HG03039 (cell line): ENCODE data around the gene SPRY4.
"Not testable (repeated sequence)": the region's sequence is repeated elsewhere in the genome, so short reads cannot be mapped to it uniquely, and the experiment has no call there.

Experiments
- ATAC-seq: cut with Tn5 transposase; IDR thresholded peaks from one replicate; pipeline ENCODE4 v1.9.1; 2021; ENCODE audit warnings: mild to moderate bottlenecking, moderate library complexity; ENCODE audit not compliant: unreplicated experiment

The SPRY4 gene

GRCh38 chr5:142295960-142296860, 28.6 kb downstream of the SPRY4 start:
- ATAC-seq: no peak

- no peak for ATAC-seq
Observed at GRCh38 chr5:142295084-142295758, 29.6 kb downstream of the SPRY4 start.

DNA sequence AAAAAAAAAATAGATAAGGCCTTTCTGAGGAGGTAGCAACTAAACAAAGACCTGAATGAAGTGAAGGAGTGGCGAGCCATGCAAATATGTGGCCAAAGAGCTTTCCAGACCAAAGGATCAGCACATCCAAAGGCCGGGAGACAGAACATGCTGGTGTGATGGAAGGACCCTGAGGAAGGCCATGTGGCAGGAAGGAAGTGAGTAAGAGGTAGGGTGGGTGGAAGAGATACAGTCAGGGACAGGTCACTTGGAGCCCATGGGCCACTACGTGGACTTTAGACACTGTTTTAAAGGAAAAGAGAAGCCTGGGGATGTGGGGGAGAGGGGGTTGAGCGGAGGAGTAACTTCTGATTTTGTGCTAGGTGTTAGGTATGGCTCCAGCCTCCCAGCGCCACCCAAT, 31.3 kb downstream of the SPRY4 start:
- ATAC-seq: no peak

DNA sequence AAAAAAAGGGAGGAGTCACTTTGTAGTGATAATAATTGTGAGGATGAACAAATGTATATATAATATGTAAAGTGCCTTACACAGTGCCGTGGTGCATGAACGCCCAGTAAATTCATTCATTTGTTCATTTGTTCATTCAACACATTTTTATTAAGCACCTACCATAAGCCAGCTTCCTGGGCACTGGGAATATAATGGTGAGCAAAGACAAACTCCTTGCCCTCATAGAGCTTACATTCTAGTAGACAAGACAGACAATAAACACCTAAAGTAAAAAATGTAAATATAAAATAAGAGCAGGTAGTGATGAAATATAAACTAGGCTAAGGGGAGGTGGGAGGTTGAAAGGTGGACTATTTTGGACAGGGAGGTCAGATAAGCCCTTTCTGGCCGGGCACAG, 32.0 kb downstream of the SPRY4 start:
- ATAC-seq: no peak

DNA sequence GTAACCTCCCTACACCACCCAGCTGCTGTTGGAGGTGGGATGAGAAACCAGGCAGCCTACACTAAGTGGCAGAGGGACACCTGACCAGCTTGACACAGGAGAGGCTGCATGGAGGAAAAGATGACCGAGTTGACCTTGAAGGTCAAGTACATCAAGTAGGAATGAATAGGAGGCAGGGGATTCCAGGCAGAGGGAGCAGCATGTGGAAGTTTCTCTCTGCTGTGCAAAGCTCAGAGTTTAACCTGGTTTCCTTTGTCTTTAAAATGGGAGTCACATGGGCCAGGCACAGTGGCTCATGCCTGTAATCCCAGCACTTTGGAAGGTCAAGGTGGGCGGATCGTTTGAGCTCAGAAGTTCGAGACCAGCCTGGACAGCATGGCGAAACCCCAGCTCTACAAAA, 32.6 kb downstream of the SPRY4 start:
- no peak for ATAC-seq

DNA sequence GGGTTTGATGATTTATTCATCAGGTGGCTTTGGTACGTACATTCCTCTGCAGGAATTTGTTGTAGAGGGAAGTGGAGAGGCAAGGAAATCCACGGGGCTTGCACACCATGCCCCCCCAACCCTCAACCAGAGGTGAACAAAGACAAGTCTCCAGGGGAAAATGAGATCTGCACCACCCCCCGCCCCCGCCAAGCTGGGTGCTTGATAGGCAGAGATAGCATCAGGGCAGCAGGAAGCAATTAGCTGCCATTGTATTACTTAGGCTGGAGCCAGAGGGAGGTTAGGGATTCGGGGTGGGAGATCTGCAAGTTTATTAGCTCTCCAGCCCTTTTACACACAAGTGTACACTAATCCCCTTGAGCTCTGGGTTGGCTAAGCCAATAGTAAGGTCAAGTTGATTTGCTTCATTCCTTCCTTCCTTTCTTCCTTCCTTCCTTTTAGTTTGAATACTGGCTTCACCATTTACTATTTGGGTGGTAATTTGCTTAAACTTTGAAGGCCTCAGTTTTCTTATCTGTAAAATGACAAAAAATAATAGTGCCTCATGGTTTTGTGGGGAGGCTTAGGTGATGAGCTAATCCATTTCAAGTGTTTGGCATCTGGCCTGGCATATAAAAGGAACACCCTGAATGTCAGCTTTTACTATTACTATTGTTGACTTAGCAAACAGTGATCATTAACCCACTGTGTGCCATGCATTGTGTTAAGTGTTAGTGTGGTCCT, 34.1 kb downstream of the SPRY4 start:
- ATAC-seq: no peak

- ATAC-seq: no peak
Observed at GRCh38 chr5:142289708-142290576, 34.9 kb downstream of the SPRY4 start.

DNA sequence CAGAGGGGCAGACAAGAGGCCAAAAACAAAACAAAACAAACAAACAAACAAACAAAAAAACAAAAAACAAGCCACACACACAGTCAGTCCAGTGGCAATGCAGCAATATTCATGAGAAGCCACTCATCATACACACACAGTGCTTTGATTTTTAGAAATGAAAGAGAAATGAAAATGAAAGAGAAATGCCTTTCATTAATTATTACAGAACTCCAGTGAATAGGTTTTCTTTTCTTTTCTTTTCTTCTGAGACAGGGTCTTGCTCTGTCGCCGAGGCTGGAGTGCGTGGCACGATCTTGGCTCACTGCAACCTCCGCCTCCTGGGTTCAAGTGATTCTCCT, 36.9 kb downstream of the SPRY4 start:
- no peak for ATAC-seq

DNA sequence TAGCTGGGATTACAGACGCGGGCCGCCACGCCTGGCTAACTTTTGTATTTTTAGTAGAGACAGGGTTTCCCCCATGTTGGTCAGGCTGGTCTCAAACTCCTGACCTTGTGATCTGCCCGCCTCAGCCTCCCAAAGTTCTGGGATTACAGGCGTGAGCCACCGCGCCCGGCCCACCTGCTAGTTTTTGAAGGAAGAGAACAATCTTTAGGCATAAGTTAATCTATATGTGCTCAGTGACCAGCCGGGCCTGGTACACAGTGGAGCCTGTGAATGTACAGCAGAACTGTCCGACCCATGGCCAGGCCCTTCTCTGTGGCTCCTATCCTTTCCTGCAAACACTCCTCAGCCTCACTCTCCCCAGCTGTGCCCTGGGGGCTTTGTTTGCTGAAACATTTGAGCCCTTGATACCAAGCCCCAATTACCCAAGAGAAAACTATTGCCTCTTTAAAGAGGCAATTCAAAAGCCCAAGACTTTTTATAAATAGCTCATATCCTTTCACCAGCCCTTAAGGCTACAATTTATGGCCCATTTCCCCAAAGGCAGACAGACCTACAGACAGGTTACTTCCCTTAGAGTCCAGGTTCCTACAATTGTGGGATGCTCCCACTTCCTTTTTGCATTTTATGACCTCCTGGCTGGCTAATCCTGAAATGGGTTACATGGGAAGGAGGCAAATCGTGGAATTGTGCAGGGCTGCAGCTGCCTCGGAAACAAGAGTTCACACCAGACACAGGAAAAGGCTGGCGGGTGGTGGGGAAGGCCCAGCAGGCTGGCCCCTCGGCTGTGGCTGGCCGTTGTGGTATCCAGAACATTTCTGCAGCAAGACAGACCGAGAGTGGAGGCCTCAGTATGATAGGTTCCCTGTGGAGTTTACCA, 37.5 kb downstream of the SPRY4 start:
- ATAC-seq: no peak

DNA sequence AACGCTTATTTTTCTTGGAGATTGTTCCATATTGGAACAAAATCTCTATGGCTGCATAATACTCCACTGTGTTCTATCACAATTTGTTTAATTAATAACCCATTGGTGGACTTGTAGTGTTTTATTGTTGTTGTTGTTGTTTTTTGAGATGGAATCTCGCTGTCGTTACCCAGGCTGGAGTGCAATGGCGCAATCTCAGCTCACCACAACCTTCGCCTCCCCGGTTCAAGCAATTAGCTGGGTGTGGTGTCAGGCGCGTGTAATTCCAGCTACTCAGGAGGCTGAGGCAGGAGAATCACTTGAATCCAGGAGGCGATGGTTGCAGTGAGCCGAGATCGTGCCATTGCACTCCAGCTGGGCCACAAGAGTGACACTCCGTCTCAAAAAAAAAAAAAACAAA, 38.7 kb downstream of the SPRY4 start:
- no peak for ATAC-seq

GRCh38 chr5:142283304-142283703, 41.5 kb downstream of the SPRY4 start:
- no peak for ATAC-seq

DNA sequence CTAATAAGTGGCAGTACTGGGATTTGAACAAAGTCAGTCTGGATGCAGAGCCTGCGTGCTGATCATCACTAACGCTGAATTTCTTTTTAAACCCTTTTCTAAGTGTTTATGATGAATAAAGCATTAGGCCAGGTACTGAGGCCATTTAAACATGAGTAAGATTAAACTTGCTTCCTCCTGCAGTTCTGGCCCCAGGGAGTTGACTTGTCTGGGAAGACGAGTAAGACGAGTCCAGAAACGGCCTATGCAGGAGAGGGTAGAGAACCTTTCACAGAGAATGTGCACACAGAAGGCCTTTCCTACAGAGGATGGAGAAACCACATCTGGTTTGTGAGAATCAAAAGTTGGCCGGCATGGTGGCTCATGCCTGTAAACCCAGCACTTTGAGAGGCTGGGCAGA, 42.9 kb downstream of the SPRY4 start:
- ATAC-seq: no peak

GRCh38 chr5:142281008-142281367, 43.8 kb downstream of the SPRY4 start:
- ATAC-seq: no peak

DNA sequence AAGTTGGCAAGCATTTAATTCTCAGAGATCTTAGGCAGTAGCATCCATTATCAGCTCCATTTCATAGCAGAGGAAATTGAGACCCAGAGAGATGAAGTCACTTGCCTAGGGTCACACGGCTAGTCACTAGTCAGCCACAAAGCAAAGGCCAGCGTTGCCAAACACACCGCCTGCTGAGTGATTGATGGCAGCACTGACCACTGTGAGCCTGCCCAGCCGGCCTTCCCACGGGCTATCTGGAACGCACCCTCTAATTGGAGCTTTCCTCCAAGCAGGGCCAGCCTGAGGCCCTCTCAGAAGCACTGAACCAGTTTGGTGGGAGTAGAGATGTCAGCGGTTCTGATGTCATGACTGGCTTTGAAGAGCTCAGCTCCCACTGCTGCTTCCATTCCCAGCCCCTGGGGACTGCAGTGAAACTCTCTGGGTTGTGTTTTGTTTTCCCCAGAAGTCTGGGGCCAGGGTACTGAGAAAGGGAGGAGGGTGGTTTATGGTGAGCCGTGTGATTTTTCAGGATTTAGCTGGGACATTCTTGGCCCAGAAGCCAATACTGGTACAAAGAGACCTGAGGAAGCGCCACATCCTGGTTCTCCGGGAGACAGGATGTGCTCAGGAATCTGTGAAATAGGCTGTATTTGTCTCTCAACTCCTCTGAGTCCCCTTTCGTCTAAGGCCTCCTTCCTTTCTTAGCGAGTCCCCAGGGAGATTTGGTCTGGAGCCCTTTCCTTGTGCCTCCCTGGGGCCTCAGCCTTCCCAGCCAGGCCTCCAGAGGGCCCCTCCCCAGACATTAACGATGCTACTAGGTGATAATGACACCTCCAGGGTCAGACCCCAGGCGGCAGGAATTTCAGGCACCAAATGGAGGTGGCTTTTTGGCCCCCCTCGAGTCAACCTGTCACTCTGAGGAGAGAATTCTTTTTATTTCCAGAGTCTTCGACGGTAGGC, 44.5 kb downstream of the SPRY4 start:
- ATAC-seq: no peak

DNA sequence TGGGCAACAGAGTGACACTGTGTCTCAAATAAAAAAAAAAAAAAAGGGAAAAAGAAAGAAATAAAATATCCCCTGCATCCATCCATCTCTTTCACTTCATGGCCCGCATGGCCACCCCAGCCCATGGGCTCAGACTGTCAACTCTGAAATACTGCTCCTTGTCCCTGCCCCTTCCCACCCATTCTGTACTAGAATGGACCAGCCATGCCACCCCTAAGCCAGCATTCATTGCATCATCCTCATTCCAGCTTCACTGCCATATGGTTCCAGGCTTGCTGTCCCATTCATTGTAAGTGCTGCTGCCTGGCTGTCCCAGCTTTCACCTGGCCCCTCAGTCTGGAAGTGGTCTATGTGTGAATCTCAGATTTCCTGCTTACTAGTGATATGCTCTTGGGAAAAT, 46.2 kb downstream of the SPRY4 start:
- ATAC-seq: no peak

- ATAC-seq: no peak
Observed at GRCh38 chr5:142277796-142278195, 47.0 kb downstream of the SPRY4 start.

DNA sequence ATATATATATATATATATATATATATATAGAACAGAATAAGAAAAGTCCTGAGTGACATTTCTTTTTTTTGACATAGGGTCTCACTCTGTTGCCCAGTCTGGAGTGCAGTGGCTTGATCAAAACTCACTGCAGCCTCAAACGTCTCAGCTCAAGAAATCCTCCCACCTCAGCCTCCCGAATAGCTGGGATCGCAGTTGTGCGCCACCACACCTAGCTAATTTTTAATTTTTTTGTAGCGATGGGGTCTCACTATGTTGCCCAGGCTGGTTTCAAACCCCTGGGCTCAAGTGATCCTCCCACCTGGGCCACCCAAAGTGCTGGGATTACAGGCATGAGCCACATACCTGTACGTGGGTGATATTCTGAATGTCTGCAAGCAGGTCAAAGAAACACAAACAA, 48.3 kb downstream of the SPRY4 start:
- no peak for ATAC-seq

DNA sequence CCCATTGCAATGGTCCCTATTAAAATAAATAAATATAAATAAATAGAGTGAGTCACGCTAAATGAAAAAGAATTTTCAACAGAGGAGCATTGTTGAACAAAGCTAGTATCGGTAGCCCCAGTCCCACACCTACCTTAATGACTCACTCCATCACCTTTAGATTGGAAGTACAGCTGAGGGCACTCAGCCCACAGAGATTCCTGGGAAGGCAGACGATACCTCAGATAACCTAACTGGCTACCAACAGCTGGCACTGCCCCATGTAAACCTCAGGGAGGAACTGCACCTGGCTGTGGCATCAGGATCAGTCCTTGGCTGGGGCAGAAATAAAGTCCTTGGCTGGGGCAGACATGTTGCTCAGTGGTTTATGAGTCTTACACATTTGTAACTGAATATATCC, 49.3 kb downstream of the SPRY4 start:
- no peak for ATAC-seq

DNA sequence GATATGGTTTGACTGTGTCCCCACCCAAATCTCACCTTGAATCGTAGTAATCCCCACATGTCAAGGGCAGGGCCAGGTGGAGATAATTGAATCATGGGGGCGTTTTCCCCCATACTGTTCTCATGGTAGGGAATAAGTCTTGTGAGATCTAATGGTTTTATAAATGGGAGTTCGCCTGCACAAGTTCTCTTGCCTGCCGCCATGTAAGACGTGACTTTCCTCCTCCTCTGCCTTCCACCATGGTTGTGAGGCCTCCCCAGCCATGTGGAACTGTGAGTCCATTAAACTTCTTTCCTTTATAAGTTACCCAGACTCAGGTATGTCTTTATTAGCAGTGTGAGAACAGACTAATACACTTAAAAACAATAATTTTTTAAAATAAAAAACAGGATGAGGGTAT, 52.2 kb downstream of the SPRY4 start:
- not testable (repeated sequence) for ATAC-seq
